Muscle layer of colon (tissue), 2 donors: ENCODE results near the gene SNAPC2.

Experiments used
- H3K27ac ChIP-seq: one replicate; pipeline ENCODE4 v1.7.0; 2013; ENCODE audit warnings: low read depth, mild to moderate bottlenecking, low read length, moderate library complexity
- H3K27me3 ChIP-seq, 2 donors: one replicate each; pipeline ENCODE4 v1.7.0; 2013; ENCODE audit warnings: low read length in 2 of 2, mild to moderate bottlenecking in 2 of 2; ENCODE audit not compliant: insufficient read depth in 2 of 2, control insufficient read depth in 1 of 2
- H3K36me3 ChIP-seq: one replicate; pipeline ENCODE4 v1.7.0; 2013; ENCODE audit warnings: mild to moderate bottlenecking, low read length; ENCODE audit not compliant: insufficient read depth
- H3K4me1 ChIP-seq: one replicate; pipeline ENCODE4 v1.7.0; 2013; ENCODE audit warnings: mild to moderate bottlenecking, low read length; ENCODE audit not compliant: insufficient read depth
- H3K4me3 ChIP-seq, 2 donors: one replicate each; pipeline ENCODE4 v1.7.0; 2013; ENCODE audit warnings: low read length in 2 of 2, low read depth in 1 of 2, mild to moderate bottlenecking in 1 of 2, moderate library complexity in 1 of 2
- H3K9ac ChIP-seq: one replicate; pipeline ENCODE4 v1.7.0; 2013; ENCODE audit warnings: low read length
- H3K9me3 ChIP-seq: one replicate; pipeline ENCODE4 v1.7.0; 2013; ENCODE audit warnings: mild to moderate bottlenecking, low read length
- donor health status: abdominal sarcoma.
- donor health status: Adenocarcinoma of cecum.

SNAPC2 gene

DNA sequence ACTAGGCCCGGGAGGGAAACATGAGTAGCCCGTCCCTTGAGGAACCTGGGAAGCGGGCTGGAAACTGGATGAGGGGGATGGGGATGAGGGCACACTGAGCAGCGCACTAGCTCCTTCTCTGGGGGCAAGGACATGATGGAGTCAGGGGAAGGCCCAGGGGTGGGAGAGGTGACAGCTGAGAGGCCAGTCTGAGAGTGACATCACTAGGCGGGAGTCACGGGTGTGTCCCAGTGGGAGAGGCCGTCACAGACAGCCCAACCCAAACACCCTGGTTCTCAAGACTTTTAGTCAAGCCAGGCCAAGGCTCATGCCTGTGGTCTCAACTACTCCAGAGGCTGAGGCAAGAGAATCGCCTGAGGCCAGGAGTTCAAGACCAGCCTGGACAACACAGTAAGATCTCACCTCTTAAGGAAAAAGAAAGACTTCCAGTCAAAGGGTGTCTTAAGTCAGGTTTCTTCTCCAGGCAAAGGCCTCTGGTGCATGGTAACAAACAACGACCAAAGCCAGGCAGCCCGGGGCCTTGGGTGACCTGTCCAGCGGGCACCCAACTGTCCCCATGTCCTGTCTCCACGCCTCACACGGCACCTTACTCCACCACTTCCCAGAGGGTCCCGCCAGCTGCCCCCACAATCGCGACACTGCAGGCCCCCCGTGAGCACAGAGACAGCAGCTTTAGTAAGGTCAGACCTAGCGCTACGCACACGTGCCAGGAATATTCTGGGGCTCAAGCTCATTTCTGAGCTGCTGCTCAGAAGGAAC lies 48.8 kb downstream of the SNAPC2 start:
- H3K4me3 ChIP-seq = no peak overlapping the region
- no peaks in the 10 kb centered on the region for H3K4me1 ChIP-seq
- peaks cover 66% of the 10 kb centered on the region for H3K36me3 ChIP-seq
- H3K27ac ChIP-seq = no peak overlapping the region
- no peaks in the 10 kb centered on the region for H3K27me3 ChIP-seq
- H3K9ac ChIP-seq = no peak overlapping the region
- no peaks in the 10 kb centered on the region for H3K9me3 ChIP-seq

- no peak overlapping the region for H3K27ac ChIP-seq
- no peaks in the 10 kb centered on the region for H3K27me3 ChIP-seq
- no peaks in the 10 kb centered on the region for H3K4me1 ChIP-seq
- no peak overlapping the region for H3K4me3 ChIP-seq
- H3K9ac ChIP-seq = no peak overlapping the region
- peaks cover 63% of the 10 kb centered on the region for H3K36me3 ChIP-seq
- no peaks in the 10 kb centered on the region for H3K9me3 ChIP-seq
These were observed 49.4 kb downstream of the SNAPC2 start for GRCh38 chr19:7969555-7969939.

GRCh38 chr19:7970716-7971448 lies 50.7 kb downstream of the SNAPC2 start:
- Histone ChIP-seq H3K27ac (no peak overlapping the region), H3K9ac (no peak overlapping the region), H3K4me3 (no peak overlapping the region), H3K4me1 (no peaks in the 10 kb centered on the region), H3K36me3 (peaks cover 58% of the 10 kb centered on the region), H3K9me3 (no peaks in the 10 kb centered on the region), H3K27me3 (no peaks in the 10 kb centered on the region)

GRCh38 chr19:7971553-7972520 lies 51.7 kb downstream of the SNAPC2 start:
- H3K36me3 ChIP-seq = peaks cover 50% of the 10 kb centered on the region
- no peaks in the 10 kb centered on the region for H3K4me1 ChIP-seq
- no peak overlapping the region for H3K9ac ChIP-seq
- no peak overlapping the region for H3K4me3 ChIP-seq
- no peaks in the 10 kb centered on the region for H3K9me3 ChIP-seq
- no peak overlapping the region for H3K27ac ChIP-seq
- H3K27me3 ChIP-seq = no peaks in the 10 kb centered on the region
